Upper lobe of left lung (tissue), 4 donors: ENCODE data around the gene CEP63.

ENCODE experiments used
- EP300 ChIP-seq, 4 donors: sonication (generic); formaldehyde crosslinking; IDR thresholded peaks; one replicate each; pipeline ENCODE4 v1.5.1; 2017; ENCODE audit warnings: antibody characterized with exemption in 4 of 4, control low read depth in 2 of 4
- TF ChIP-seq, protein P1 (sequence below), 6 experiments: fragments of 450-650 bp in 4 of 6; fragments of 200-600 bp in 2 of 6; sonication (generic) in 2 of 6; IDR thresholded peaks; one replicate each; pipeline ENCODE4 v1.5.1; 2016 to 2019; ENCODE audit warnings: antibody characterized with exemption in 6 of 6

DNA sequence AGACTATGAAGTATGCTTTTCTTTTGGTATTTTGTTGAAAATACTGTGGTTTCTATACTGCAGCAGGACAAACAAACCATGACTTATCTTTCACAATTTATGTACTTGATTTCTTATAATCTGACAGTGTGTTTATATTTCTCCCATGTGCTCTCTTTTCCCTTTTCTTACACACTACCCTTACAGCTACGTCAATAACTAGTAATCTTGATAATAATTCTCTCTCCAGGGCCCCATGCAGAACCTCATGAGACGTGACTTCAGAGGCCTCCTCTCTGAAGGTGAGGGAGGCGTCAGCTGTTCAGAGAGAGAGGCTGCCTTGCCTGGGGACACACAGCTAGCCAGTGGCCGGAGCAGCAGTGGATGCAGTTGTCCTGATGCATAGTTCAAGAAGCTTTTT lies 129.1 kb downstream of the CEP63 start:
- TF ChIP-seq, protein P1, sequence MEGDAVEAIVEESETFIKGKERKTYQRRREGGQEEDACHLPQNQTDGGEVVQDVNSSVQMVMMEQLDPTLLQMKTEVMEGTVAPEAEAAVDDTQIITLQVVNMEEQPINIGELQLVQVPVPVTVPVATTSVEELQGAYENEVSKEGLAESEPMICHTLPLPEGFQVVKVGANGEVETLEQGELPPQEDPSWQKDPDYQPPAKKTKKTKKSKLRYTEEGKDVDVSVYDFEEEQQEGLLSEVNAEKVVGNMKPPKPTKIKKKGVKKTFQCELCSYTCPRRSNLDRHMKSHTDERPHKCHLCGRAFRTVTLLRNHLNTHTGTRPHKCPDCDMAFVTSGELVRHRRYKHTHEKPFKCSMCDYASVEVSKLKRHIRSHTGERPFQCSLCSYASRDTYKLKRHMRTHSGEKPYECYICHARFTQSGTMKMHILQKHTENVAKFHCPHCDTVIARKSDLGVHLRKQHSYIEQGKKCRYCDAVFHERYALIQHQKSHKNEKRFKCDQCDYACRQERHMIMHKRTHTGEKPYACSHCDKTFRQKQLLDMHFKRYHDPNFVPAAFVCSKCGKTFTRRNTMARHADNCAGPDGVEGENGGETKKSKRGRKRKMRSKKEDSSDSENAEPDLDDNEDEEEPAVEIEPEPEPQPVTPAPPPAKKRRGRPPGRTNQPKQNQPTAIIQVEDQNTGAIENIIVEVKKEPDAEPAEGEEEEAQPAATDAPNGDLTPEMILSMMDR (IDR thresholded peaks at IDR 0.05): no peak
- TF ChIP-seq EP300 (IDR thresholded peaks at IDR 0.05): no peak
